ENCODE data around the gene LRRC8E. TPM values are rescaled to one million over a fixed set of nuclear protein-coding genes. Genes with fewer than 3 reads are reported as not detected.

Gene LRRC8E
- total and polyA plus RNA-seq, 2 experiments from 2014 or later, result 3.3 to 4.5 TPM

DNA sequence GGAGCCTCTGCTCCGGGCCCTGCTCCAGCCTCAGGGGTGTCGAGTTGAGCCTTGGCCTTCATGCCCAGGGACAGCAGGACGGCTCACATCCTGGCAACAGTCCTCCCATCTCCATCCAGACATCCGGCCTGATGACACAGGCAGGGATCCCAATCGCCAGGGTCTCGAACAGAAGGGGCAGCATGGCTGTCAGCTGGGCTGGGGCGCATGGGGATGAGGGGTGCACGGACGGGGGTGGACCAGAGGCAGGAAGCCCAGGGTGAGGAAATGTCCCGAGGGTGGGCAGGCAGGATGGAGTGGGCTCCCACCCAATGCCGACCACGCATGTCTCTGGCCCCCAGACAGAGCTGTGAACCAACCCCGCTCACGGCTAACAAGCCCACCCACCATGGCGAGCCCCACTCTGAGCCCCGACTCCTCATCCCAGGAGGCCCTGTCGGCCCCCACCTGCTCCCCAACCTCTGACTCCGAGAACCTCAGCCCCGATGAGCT, 42.1 kb upstream of the LRRC8E start:
- no peak overlapping the region for H3K4me3 ChIP-seq

DNA sequence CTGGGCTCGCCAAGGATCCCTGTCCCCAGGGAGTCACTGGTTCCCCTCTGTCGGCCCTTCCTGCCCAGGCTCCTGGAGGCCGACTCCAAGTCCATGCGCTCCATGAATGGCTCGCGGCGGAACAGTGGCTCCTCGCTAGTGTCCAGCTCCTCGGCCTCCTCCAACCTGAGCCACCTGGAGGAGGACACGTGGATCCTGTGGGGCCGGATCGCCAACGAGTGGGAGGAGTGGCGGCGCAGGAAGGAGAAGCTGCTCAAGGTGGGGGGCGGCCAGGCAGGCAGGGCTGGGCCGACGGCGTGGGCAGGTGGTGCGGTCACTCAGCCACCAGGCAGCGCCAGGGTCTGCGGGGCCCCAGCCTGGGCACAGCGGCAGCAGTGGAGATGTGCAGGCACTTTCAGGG, 40.6 kb upstream of the LRRC8E start:
- H4K20me1 ChIP-seq (ENCODE audit: insufficient read depth, poor library complexity, severe bottlenecking), result no peaks in the 10 kb centered on the region
- H3K9me3 ChIP-seq (ENCODE audit: low read depth), result no peaks in the 10 kb centered on the region
- no peak overlapping the region for H3K4me3 ChIP-seq
- H3K4me2 ChIP-seq, result no peak overlapping the region
- H3K79me2 ChIP-seq, result no peaks in the 10 kb centered on the region
- H3K27ac ChIP-seq, result no peak overlapping the region
- 96% methylated on average over 22 of the region's 23 CpGs for WGBS (ENCODE audit: low lambda C conversion rate, missing lambda C conversion rate)
- H3K9me2 ChIP-seq (replicated peaks; ENCODE audit: insufficient read depth), result no peaks in the 10 kb centered on the region
- no peak overlapping the region for H2AFZ ChIP-seq
- H3K4me1 ChIP-seq (ENCODE audit: insufficient read depth), result no peaks in the 10 kb centered on the region
- no peaks in the 10 kb centered on the region for H3K36me3 ChIP-seq (replicated peaks; ENCODE audit: insufficient read depth, low read depth)
- no peak for TF ChIP-seq EZH2 (IDR thresholded peaks at IDR 0.05; ENCODE audit: borderline replicate concordance)
- TF ChIP-seq, protein P1, sequence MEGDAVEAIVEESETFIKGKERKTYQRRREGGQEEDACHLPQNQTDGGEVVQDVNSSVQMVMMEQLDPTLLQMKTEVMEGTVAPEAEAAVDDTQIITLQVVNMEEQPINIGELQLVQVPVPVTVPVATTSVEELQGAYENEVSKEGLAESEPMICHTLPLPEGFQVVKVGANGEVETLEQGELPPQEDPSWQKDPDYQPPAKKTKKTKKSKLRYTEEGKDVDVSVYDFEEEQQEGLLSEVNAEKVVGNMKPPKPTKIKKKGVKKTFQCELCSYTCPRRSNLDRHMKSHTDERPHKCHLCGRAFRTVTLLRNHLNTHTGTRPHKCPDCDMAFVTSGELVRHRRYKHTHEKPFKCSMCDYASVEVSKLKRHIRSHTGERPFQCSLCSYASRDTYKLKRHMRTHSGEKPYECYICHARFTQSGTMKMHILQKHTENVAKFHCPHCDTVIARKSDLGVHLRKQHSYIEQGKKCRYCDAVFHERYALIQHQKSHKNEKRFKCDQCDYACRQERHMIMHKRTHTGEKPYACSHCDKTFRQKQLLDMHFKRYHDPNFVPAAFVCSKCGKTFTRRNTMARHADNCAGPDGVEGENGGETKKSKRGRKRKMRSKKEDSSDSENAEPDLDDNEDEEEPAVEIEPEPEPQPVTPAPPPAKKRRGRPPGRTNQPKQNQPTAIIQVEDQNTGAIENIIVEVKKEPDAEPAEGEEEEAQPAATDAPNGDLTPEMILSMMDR (IDR thresholded peaks at IDR 0.05; ENCODE audit: poor library complexity), result no peak
- H3K27me3 ChIP-seq, result no peaks in the 10 kb centered on the region
- no peak for DNase-seq (ENCODE audit: low spot score)

More for the DNA sequence above, 42.1 kb upstream of the LRRC8E start:
- TF ChIP-seq, protein P1 (IDR thresholded peaks at IDR 0.05; ENCODE audit: poor library complexity), result no peak
- TF ChIP-seq EZH2 (IDR thresholded peaks at IDR 0.05; ENCODE audit: borderline replicate concordance) (no peak), EZH2phosphoT487 (IDR thresholded peaks at IDR 0.05; ENCODE audit: low read depth, severe bottlenecking, unreplicated experiment) (no peak)
- H4K20me1 ChIP-seq (ENCODE audit: insufficient read depth, poor library complexity, severe bottlenecking), result no peaks in the 10 kb centered on the region
- H3K9me2 ChIP-seq (replicated peaks; ENCODE audit: insufficient read depth), result no peaks in the 10 kb centered on the region
- DNase-seq (ENCODE audit: low spot score), result no peak
- no peaks in the 10 kb centered on the region for H3K4me1 ChIP-seq (ENCODE audit: insufficient read depth)
- no peaks in the 10 kb centered on the region for H3K9me3 ChIP-seq (ENCODE audit: low read depth)
- no peak overlapping the region for H3K27ac ChIP-seq
- H3K79me2 ChIP-seq, result no peaks in the 10 kb centered on the region
- no peaks in the 10 kb centered on the region for H3K36me3 ChIP-seq (replicated peaks; ENCODE audit: insufficient read depth, low read depth)
- H3K4me2 ChIP-seq, result no peak overlapping the region
- H2AFZ ChIP-seq, result no peak overlapping the region
- 93% methylated on average over 14 of the region's 19 CpGs for WGBS (ENCODE audit: low lambda C conversion rate, missing lambda C conversion rate)
- no peaks in the 10 kb centered on the region for H3K27me3 ChIP-seq

DNA sequence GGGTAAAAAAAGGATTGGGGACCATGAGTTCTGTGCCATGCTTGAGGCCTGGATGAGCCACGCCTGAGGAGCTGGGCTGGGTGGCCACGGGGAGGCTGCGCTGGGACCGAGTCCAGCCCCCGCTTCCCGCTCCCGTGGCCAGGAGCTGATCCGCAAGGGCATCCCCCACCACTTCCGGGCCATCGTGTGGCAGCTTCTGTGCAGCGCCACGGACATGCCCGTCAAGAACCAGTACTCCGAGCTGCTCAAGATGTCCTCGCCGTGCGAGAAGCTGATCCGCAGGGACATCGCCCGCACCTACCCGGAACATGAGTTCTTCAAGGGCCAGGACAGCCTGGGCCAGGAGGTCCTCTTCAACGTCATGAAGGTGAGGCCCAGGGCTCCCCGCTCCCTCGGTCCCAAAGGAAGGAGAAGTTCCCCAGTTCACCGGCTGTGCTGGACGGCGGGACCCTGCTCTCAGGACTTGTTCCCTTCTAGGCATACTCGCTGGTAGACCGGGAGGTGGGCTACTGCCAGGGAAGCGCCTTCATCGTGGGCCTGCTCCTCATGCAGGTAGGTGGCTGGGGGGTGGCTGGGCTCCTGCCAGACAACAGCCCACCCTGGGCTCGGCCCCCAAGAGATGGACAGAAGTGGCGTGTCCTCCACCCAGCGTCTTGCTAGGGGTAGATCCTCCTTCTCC, 39.4 kb upstream of the LRRC8E start:
- DNase-seq (ENCODE audit: low spot score), result no peak
- WGBS (ENCODE audit: low lambda C conversion rate, missing lambda C conversion rate), result 96% methylated on average over 33 of the region's 34 CpGs
- H3K4me2 ChIP-seq, result no peak overlapping the region
- H3K27me3 ChIP-seq, result no peaks in the 10 kb centered on the region
- H3K79me2 ChIP-seq, result no peaks in the 10 kb centered on the region
- no peaks in the 10 kb centered on the region for H4K20me1 ChIP-seq (ENCODE audit: insufficient read depth, poor library complexity, severe bottlenecking)
- no peak overlapping the region for H2AFZ ChIP-seq
- H3K9me2 ChIP-seq (replicated peaks; ENCODE audit: insufficient read depth), result no peaks in the 10 kb centered on the region
- H3K36me3 ChIP-seq (replicated peaks; ENCODE audit: insufficient read depth, low read depth), result no peaks in the 10 kb centered on the region
- H3K27ac ChIP-seq, result no peak overlapping the region
- TF ChIP-seq, protein P1 (IDR thresholded peaks at IDR 0.05; ENCODE audit: poor library complexity), result no peak
- TF ChIP-seq EZH2phosphoT487 (IDR thresholded peaks at IDR 0.05; ENCODE audit: low read depth, severe bottlenecking, unreplicated experiment) (no peak), EZH2 (IDR thresholded peaks at IDR 0.05; ENCODE audit: borderline replicate concordance) (no peak)
- no peaks in the 10 kb centered on the region for H3K9me3 ChIP-seq (ENCODE audit: low read depth)
- peaks cover 4% of the 10 kb centered on the region for H3K4me1 ChIP-seq (ENCODE audit: insufficient read depth)
- no peak overlapping the region for H3K4me3 ChIP-seq
